ENCODE results near the gene TBC1D4.

TBC1D4 gene

DNA sequence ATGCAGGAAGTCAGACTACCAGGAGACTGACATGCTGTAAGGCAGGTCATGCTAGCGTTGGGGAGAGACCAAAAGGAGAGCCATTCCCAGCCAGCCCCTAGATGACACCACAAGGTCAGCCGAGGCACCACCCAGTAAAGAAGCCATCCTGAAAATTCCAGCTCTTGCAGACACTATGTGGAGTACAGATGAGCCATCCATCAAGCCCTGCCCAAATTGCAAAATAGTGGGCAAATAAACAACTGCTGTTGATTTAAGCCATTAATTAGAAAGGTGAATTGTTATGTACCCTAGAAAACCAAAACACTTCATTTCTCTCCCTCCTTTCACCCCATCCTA, 82.1 kb downstream of the TBC1D4 start:
- TF ChIP-seq ZFX (IDR thresholded peaks at IDR 0.05; ENCODE audit: borderline replicate concordance) = no peak
- TF ChIP-seq, protein P1, sequence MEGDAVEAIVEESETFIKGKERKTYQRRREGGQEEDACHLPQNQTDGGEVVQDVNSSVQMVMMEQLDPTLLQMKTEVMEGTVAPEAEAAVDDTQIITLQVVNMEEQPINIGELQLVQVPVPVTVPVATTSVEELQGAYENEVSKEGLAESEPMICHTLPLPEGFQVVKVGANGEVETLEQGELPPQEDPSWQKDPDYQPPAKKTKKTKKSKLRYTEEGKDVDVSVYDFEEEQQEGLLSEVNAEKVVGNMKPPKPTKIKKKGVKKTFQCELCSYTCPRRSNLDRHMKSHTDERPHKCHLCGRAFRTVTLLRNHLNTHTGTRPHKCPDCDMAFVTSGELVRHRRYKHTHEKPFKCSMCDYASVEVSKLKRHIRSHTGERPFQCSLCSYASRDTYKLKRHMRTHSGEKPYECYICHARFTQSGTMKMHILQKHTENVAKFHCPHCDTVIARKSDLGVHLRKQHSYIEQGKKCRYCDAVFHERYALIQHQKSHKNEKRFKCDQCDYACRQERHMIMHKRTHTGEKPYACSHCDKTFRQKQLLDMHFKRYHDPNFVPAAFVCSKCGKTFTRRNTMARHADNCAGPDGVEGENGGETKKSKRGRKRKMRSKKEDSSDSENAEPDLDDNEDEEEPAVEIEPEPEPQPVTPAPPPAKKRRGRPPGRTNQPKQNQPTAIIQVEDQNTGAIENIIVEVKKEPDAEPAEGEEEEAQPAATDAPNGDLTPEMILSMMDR (IDR thresholded peaks at IDR 0.05) = no peak
- H3K27ac ChIP-seq = no peak overlapping the region

DNA sequence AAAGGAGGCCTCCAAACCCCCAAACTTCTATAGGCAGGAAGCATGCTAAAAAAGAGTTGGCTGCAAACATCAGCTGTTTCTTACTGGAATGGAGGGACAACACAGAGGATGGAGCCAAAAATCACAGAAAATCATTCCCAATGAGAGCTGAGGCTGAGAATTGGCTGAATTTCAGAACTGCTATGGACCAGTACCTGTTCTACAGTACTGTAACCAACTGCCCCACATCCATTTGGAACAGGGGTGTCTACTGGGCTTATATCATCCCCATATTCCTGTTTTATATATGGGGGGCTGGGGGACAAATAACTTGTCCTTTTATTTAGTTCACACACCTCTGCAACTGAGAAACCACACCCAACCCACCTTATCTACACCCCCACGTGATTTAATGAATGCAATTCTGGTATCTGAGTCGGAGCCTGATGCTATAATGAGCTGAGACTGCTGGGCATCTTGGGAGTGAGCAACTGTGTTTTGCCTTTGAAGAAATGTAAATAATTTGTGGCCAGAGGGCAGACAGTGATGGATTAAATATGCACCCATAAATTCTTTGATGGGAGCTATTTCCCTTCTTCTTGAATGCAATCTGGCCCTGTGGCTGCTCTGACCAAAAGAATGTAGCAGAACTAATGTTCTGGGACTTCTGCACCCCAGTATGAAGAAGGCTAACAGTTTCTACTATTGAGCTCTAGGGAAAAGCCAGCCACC, 82.6 kb downstream of the TBC1D4 start:
- TF ChIP-seq, protein P1 (IDR thresholded peaks at IDR 0.05) = no peak
- TF ChIP-seq ZFX (IDR thresholded peaks at IDR 0.05; ENCODE audit: borderline replicate concordance) = no peak

DNA sequence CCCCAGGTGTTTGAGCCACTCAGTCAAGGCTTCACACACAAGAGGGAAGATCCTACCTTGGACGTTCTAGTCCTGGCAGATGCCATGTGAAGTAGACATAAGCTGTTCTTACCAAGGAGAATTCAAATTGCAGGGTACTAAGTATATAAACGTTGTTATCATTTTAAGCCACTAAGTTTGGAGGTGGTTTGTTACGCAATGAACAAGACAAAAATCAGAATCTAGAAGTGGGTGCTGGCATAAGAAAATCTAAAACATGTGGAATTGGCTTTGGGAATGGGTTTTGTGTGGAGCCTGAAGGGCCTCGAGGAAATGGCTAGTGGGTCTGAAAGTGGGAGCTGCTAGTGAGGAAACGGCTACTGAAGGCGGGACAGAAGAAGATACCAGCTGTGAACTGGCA, 83.9 kb downstream of the TBC1D4 start:
- TF ChIP-seq ZFX (IDR thresholded peaks at IDR 0.05; ENCODE audit: borderline replicate concordance) = no peak
- TF ChIP-seq, protein P1 (IDR thresholded peaks at IDR 0.05) = no peak
- no peak overlapping the region for H3K27ac ChIP-seq

More for the DNA sequence above, 82.6 kb downstream of the TBC1D4 start:
- no peak overlapping the region for H3K27ac ChIP-seq

DNA sequence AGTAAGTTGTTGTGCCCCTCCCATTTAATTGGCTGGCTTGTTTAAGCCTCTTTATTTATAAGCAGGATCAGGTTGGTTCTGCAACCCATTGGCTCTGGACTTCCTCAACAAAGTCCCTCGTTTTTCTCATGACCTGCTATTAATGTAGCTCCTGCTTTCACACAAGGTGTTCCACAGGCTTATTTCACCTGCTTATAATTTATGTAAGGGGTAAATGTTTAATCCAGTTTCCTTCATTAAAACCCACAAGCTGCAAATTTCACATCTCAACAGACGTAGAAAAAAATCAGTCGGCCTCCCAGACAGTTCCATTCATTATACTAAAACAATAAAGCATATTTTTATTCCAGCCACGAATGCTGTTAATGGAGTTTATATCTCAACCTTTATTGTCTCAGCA, 86.1 kb downstream of the TBC1D4 start:
- no peak overlapping the region for H3K27ac ChIP-seq
- no peak for TF ChIP-seq ZFX (IDR thresholded peaks at IDR 0.05; ENCODE audit: borderline replicate concordance)
- TF ChIP-seq, protein P1 (IDR thresholded peaks at IDR 0.05) = no peak

DNA sequence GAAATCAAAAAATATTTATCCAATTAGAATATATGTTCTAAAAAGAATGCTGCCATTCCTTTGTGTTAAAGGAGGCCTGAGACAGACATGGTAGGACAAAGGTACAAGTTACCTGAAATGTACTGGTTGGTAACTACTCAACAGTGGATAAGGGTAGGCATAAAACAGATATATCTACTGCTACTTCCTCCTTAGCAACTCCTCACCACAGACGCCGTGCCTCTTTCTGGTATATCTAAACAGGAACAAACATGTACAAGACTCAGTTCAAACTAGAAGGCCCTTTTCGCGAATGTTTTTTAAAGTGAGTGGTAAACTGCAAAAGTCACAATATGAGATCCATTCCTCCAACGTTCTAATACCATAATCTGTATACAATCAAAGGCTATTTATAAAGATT, 86.9 kb downstream of the TBC1D4 start:
- no peak for TF ChIP-seq ZFX (IDR thresholded peaks at IDR 0.05; ENCODE audit: borderline replicate concordance)
- TF ChIP-seq, protein P1 (IDR thresholded peaks at IDR 0.05) = no peak

DNA sequence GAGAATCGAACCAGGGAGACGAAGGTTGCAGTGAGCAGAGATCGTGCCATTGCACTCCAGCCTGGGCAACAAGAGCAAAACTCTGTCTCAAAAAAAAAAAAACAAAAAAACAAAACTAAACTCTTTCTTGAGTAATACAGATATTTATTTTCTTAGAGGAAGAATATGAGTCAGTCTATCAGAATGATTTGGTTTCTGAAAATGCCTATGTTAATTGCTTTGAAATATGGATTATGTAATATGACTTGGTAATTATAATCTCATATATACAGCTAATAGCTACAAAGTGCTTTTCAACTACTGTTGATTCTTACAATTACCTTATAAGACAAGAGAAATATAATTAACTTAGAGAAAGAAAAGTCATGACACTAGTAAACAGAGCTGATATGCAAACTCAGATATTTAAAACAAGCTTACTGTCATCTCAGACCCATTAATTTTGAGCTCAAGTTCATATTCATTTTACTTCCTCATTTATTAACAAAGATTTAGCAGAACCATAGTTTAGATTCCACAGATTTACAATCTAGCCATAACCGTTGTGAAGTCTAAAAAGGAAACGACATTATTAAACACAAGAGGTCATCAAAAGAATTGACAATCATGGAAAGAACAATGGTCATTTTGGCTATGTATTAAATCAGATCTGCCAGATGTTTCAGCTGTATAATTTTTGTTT, 88.0 kb downstream of the TBC1D4 start:
- H3K27ac ChIP-seq = no peak overlapping the region
- TF ChIP-seq ZFX (IDR thresholded peaks at IDR 0.05; ENCODE audit: borderline replicate concordance) = no peak
- TF ChIP-seq, protein P1 (IDR thresholded peaks at IDR 0.05) = no peak

More for the DNA sequence above, 86.9 kb downstream of the TBC1D4 start:
- no peak overlapping the region for H3K27ac ChIP-seq

DNA sequence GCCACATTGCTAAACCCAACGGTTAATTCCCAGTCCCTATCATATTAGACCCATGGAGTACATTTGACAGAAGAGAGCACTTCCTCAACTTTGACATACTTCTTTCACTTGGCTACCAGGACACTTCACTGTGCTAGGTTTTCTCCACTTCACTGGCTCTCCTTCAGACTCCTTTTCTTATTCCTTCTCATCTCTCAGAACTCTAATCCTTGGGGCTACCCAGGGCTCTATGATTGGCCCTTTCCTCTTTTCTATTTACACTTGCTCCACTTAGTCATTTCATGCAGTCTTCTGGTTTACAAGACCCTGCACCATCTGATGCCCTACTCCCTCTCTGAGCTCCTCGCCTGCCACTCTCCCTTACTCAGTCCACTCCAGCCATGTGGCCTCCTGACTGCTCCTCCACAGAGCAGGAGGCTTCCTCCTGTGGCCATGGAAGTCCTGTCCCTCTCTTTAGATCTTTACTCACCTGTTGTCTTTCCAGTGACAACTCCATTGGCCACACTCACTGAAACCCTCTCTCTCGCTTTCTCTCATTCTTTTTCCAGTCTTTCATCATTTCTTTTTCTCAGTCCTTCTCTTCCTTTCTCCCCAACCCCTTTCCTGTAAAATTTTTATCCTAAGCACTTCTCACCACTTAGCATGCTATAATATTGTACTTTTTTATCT, 90.4 kb downstream of the TBC1D4 start:
- TF ChIP-seq ZFX (IDR thresholded peaks at IDR 0.05; ENCODE audit: borderline replicate concordance) = no peak
- TF ChIP-seq, protein P1 (IDR thresholded peaks at IDR 0.05) = no peak
- H3K27ac ChIP-seq = no peak overlapping the region

Data from 22Rv1 (cell line).